Thoracic aorta (tissue), 2 donors: ENCODE measurements around the gene HMOX1. TPM values are rescaled to one million over a fixed set of nuclear protein-coding genes. Genes with fewer than 3 reads are reported as not detected.
A peak's percentile ranks its signal among the peaks of the same experiment; 100 is the strongest.

Experiments
- ATAC-seq: fragments of 150-250 bp; one replicate; pipeline ENCODE4 v1.8.0; 2017; ENCODE audit warnings: low read depth; ENCODE audit not compliant: insufficient number of reproducible peaks, low FRiP score
- DNase-seq: peaks from one replicate; pipeline ENCODE4 v3.0.0-alpha.2; 2020; ENCODE audit warnings: low spot score
- H3K27ac ChIP-seq, 2 donors: fragments of 200-600 bp; sonication (generic); 1 replicate in 1 of 2; 2 replicates in 1 of 2; pipeline ENCODE4 v1.5.1; 2016; ENCODE audit warnings: mild to moderate bottlenecking in 2 of 2, moderate library complexity in 2 of 2
- H3K27me3 ChIP-seq: fragments of 200-600 bp; sonication (generic); replicated peaks from 2 replicates; pipeline ENCODE4 v1.6.0; 2016; ENCODE audit warnings: mild to moderate bottlenecking; ENCODE audit not compliant: insufficient read depth
- H3K36me3 ChIP-seq: fragments of 200-600 bp; sonication (generic); one replicate; pipeline ENCODE4 v1.5.1; 2016
- H3K4me1 ChIP-seq, 2 donors: fragments of 200-600 bp; sonication (generic); 1 replicate in 1 of 2; 2 replicates in 1 of 2; pipeline versions ENCODE4 v1.5.1 to v1.6.0; 2016; ENCODE audit warnings: low read depth in 2 of 2, mild to moderate bottlenecking in 1 of 2; ENCODE audit not compliant: control insufficient read depth in 1 of 2
- H3K4me3 ChIP-seq: fragments of 200-600 bp; sonication (generic); 2 replicates; pipeline ENCODE4 v1.5.1; 2016; ENCODE audit warnings: mild to moderate bottlenecking
- H3K9me3 ChIP-seq: fragments of 200-600 bp; sonication (generic); 2 replicates; pipeline ENCODE4 v1.5.1; 2016
- total RNA-seq, 2 donors: library from RNA; depleted of rRNA; stranded (reverse); fragments of >200 nt; gene quantifications; one replicate each; pipeline versions ENCODE4 v1.1.0 to v1.2.3, GENCODE V29; 2016
- TF ChIP-seq, protein P1 (sequence below): fragments of 200-600 bp; sonication (generic); IDR thresholded peaks from one replicate; pipeline ENCODE4 v1.5.1; 2019; ENCODE audit warnings: antibody characterized with exemption

The HMOX1 gene
- total RNA-seq, 2 donors from 2014 or later: 28.3 to 332 TPM

DNA sequence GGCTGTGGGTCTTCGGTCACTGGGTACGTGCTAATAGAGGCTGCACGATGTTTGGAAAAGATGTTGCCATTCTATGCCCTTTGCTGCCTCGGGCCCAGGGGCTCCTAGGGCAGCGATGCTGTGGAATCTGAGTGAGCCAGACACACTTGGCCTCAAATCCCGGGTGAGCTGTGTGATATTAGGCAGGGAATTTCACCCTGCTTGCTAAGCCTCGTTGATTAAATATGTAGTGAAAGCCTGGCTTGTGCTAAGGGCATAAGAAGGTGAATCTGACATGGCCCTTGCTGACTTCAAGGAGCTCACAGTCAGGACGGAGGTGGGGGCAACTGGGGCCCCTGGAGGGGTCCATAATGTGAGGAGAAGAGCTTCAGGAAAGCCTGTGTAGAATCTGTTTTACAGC is 5.4 kb upstream of the HMOX1 start:
- TF ChIP-seq, protein P1, sequence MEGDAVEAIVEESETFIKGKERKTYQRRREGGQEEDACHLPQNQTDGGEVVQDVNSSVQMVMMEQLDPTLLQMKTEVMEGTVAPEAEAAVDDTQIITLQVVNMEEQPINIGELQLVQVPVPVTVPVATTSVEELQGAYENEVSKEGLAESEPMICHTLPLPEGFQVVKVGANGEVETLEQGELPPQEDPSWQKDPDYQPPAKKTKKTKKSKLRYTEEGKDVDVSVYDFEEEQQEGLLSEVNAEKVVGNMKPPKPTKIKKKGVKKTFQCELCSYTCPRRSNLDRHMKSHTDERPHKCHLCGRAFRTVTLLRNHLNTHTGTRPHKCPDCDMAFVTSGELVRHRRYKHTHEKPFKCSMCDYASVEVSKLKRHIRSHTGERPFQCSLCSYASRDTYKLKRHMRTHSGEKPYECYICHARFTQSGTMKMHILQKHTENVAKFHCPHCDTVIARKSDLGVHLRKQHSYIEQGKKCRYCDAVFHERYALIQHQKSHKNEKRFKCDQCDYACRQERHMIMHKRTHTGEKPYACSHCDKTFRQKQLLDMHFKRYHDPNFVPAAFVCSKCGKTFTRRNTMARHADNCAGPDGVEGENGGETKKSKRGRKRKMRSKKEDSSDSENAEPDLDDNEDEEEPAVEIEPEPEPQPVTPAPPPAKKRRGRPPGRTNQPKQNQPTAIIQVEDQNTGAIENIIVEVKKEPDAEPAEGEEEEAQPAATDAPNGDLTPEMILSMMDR: no peak
- Histone ChIP-seq H3K36me3 (no peaks in the 10 kb centered on the region), H3K4me1 (peaks cover 16 to 37% of the 10 kb centered on the region in 2 donors), H3K27ac (peak overlapping the region in 1 of 2 donors; percentile 5), H3K4me3 (no peak overlapping the region), H3K27me3 (no peaks in the 10 kb centered on the region), H3K9me3 (no peaks in the 10 kb centered on the region)
- ATAC-seq (no peak), DNase-seq (no peak)

DNA sequence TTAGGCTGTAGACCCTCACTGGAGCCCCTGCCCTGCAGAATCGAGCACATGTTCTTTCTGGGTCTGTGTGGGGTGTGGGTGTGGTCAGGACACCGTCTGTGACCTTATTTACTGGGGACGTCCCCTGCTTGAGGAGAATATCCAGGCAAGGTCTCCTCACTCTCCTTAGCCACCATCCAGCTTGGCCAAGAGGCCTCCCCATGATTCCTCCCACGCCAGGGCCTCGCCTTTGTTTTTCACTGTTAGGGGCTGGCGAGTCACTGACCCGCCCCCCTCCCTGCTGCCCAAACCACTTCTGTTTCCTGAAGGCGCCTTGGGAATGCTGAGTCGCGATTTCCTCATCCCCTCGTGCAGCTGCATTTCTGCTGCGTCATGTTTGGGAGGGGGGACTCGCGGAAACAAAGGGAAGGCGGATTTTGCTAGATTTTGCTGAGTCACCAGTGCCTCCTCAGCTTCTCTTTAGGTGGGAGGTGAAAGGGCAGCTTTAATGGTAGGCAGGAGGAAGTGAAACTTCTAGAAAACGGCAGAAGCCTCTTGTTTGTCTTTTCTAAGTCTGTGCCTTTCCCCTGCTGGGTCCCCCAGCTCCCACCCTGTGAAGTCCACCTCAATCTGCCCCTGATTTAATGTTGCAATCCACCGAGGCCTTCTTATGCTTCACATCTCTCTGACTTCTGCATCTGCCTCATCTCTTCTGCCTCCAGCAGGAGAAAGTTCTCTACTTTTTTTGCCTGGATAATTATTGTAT is 4.0 kb upstream of the HMOX1 start:
- H3K9me3 ChIP-seq: no peaks in the 10 kb centered on the region
- TF ChIP-seq, protein P1: no peak
- no peaks in the 10 kb centered on the region for H3K27me3 ChIP-seq
- H3K4me1 ChIP-seq: peaks cover 17 to 45% of the 10 kb centered on the region in 2 donors
- peak overlapping the region; percentile 48 for H3K4me3 ChIP-seq
- peak; percentile 92 for DNase-seq
- no peaks in the 10 kb centered on the region for H3K36me3 ChIP-seq
- H3K27ac ChIP-seq: peak overlapping the region; percentile 79 to 84
- ATAC-seq: peak; percentile 71

DNA sequence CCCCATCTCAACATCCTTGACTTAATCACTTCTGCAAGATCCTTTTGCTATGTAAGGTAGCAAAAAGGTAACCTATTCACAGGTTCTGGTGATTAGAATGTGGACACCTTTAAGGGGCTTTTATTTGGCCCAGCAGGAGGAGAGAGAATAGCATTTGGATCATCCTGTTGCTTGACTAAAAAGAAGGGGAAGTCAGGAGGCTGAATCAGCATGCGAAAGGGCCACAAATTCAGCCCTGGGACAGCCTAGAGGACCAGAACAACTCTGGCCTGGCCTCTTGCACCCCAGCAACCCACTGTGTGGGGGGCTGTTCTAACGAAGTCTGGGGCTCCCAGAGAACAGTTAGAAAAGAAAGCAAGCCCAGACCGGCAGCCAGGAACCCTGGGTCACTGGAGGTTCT is 3.2 kb upstream of the HMOX1 start:
- TF ChIP-seq, protein P1: no peak
- peaks cover 14 to 39% of the 10 kb centered on the region in 2 donors for H3K4me1 ChIP-seq
- peak overlapping the region; percentile 58 to 84 for H3K27ac ChIP-seq
- no peaks in the 10 kb centered on the region for H3K27me3 ChIP-seq
- no peak overlapping the region for H3K4me3 ChIP-seq
- H3K36me3 ChIP-seq: no peaks in the 10 kb centered on the region
- DNase-seq (no peak), ATAC-seq (no peak)
- H3K9me3 ChIP-seq: no peaks in the 10 kb centered on the region

DNA sequence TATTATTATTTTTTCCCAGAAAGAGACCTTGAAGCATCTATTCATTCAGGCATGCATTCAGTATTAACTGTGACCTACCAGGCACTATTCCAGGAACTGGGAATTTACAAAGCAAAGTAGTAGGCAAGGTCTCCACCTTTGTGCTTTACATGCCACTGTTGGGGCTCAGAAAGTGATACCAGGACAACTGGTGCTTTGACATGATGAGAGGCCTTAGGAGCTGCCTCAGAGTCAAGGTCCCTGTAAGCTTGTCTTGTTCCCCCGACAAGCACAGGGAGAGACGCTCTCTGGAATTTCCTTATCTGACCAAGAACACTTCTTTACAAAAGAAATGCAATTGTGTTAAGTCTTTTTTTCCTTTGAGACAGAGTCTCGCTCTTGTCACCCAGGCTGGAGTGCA is 2.3 kb upstream of the HMOX1 start:
- no peaks in the 10 kb centered on the region for H3K27me3 ChIP-seq
- TF ChIP-seq, protein P1: no peak
- DNase-seq: no peak
- H3K4me1 ChIP-seq: peaks cover 14 to 39% of the 10 kb centered on the region in 2 donors
- H3K27ac ChIP-seq: peak overlapping the region in 1 of 2 donors; percentile 84
- ATAC-seq: no peak
- H3K4me3 ChIP-seq: no peak overlapping the region
- H3K36me3 ChIP-seq: peaks cover 3% of the 10 kb centered on the region
- no peaks in the 10 kb centered on the region for H3K9me3 ChIP-seq

DNA sequence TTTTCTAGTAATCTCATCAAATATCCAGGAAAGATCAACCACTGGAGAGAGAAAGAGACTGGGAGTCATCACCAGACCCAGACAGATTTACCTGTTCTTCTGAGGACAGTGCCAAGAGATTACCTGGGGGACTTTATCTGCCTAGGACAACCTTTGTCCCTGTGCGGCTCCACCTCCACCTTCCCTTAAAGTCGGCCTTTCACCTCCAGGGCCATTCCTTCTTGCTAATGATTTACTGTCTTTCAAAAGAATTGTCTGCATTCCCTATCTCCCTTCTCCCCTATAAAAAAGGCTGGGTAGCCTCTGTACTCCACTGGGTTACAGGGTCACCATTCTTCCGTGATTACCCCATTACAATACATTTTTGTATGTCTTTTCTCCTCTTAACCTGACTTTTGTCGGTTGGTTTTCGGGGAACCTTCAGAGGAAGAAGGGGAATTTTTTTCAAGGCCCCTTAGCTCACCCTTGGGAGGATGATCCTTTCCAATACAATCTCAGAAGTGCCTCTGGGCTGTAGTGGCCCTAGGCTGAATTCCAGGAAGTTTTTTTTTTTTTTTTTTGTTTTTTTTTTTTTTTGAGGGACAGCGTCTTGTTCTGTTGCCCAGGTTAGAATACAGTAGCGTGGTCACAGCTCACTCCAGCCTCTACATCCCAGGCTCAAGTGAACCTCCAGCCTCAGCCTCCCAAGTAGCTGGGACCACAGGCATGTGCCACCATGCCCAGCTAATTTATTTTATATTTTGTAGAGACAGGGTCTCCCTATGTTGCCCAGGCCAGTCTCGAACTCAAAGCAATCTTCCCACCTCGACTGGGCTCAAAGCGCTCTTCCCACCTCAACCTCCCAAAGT is 1.5 kb upstream of the HMOX1 start:
- no peak for DNase-seq
- H3K36me3 ChIP-seq: peaks cover 3% of the 10 kb centered on the region
- H3K27me3 ChIP-seq: no peaks in the 10 kb centered on the region
- H3K9me3 ChIP-seq: no peaks in the 10 kb centered on the region
- peak overlapping the region in 1 of 2 donors; percentile 86 for H3K27ac ChIP-seq
- no peak overlapping the region for H3K4me3 ChIP-seq
- no peak for ATAC-seq
- H3K4me1 ChIP-seq: peaks cover 14 to 39% of the 10 kb centered on the region in 2 donors
- TF ChIP-seq, protein P1: no peak
